GDM1 (cell line): ENCODE data around the gene ADAMTS14.

ENCODE experiments used
- DNase-seq: peaks from one replicate; lab custom pipeline; 2025; lab: John Stamatoyannopoulos, UW

ADAMTS14 gene

DNA sequence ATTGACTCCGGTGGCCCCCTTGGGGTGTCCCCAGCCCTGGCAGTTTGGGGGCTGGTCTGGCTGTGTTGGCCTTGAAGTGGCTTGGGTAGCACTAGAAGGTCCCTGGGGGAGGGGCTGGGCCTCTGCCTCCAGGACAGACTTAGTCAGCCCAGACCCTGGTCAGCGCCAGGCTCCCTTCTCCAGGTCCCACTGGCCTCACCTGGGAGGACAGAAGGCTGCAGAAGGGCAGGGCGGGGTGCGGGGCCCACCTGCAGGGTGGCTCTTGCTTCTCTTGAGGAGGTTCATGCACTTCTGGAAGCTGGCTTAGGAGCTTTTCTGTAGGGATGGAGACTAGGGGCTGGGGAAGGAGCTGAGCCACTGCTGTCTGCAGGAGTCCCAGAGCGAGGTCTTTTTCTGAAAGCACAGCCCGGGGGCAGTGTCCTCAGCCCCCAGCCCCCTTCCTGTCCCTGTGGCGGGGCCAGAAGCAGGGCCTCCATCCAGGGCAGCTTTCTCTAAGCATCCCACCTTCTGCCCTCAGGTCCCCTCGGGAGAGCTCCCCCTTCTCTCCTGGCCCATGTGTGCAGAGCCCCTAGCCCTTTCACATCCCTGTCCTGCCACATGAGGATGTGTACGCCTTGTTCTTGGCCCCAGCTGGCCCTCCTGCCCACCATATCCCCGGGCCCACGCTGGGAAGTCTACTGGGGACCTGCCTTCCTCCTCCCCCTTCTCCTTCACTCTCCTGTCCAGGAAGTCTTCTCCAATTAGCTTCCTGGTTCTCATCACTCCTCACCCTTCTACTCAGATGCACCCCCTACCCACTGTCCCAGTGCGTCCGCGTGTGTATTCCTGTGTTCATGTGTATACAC is 101.9 kb downstream of the ADAMTS14 start:
- DNase-seq, result no peak

- no peak for DNase-seq
These were observed 102.7 kb downstream of the ADAMTS14 start for GRCh38 chr10:70774810-70775678.

DNA sequence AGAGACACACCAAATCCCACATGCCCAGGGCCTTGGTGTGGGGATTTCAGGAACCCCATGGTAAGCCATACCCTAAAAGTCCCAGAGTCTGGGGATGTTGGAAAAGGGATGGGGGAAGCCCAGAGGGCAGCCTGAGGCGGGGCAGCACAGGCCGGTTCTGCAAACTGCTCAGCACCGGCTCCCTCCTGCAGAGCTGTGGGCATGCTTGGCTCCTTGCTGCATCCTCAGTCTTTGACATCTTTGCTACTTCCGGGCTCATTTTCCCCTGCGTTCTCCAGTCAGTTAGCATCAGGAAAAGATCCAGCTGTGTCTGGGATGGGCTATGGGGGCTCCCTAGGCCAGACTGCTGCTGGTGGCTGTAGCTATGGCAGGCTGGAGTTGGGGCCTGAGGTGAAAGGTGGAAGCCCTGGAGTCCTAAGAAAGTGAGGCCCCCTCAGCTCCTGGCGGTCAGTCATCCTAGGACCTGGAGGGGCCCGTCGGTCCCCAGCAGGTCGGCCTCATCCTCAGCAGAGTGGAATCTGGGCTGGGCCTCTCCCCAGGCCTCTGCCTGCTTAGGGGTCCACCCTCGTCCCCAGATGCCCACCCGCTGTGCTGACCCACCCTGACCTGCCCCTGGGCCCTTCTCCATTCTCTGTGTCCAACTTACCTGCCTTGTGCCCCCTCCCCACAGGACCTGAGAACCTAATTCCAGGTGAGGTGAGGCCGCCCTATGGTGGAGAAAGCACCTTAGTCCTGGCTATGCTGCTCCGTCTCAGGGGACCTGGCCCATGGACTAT is 103.6 kb downstream of the ADAMTS14 start:
- no peak for DNase-seq

- DNase-seq, result no peak
These were observed 104.2 kb downstream of the ADAMTS14 start for GRCh38 chr10:70776455-70777005.

- no peak for DNase-seq
These were observed 105.0 kb downstream of the ADAMTS14 start for GRCh38 chr10:70777063-70777875.

GRCh38 chr10:70778267-70778924 is 106.1 kb downstream of the ADAMTS14 start:
- no peak for DNase-seq

DNA sequence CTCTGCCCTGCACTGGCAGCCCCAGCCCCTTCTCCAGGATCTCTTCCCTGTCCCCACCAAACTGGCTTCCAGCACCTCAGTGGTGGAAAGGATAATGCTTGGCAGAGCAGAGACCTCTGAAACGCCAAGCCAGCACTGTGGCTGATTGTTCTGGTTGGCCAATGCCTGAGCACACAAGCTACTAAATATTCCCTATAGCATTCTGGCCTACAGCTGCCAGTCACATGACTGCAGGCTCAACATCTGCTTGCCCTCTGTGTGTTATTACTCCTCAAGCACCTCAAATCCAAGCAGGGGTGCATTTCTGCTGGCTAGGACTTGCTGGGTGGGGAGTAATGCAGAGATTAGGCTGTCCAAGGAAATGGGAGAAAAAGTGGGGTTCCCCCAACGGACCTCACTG is 106.8 kb downstream of the ADAMTS14 start:
- no peak for DNase-seq

- no peak for DNase-seq
These were observed 107.4 kb downstream of the ADAMTS14 start for GRCh38 chr10:70779511-70780369.

DNA sequence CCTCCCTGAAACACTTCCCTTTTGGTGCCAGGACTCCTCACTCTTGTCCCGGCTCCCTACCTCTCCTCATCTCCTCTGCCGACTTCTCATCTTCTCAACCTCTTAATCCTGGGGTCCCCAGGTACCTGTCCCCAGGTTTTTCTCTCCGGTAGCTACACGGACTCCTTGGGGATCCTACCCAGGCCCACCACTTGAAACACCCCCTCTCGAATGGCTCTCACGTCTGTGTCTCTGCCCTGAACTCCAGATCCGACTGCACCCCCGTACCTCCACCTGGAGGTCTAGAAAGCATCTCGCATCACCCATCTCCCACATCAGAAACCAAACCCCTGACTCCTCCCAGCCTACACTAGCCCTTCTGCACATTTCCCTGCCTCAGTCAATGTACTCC is 108.1 kb downstream of the ADAMTS14 start:
- no peak for DNase-seq

DNA sequence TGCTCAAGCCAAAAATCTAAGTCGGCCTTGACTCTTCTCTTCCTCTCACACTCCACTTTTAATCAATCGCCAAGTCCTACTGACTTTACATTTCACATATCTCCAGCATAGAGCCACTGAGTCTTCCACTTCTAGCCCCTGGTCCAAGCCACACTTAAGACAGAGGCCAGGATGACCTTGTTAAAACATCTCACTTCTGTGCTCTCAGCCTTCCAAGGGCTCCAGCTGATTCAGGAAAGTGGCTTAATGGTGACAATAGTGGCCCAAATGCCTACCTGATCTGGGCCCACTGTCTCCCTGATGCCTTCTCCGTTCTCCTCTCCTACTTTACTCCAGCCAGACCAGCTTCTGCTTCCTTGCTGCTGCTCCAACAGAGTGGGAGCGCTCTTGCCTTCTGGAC is 108.5 kb downstream of the ADAMTS14 start:
- no peak for DNase-seq

- DNase-seq, result no peak
These were observed 109.2 kb downstream of the ADAMTS14 start for GRCh38 chr10:70781461-70782051.

- no peak for DNase-seq
These were observed 109.9 kb downstream of the ADAMTS14 start for GRCh38 chr10:70782086-70782745.

DNA sequence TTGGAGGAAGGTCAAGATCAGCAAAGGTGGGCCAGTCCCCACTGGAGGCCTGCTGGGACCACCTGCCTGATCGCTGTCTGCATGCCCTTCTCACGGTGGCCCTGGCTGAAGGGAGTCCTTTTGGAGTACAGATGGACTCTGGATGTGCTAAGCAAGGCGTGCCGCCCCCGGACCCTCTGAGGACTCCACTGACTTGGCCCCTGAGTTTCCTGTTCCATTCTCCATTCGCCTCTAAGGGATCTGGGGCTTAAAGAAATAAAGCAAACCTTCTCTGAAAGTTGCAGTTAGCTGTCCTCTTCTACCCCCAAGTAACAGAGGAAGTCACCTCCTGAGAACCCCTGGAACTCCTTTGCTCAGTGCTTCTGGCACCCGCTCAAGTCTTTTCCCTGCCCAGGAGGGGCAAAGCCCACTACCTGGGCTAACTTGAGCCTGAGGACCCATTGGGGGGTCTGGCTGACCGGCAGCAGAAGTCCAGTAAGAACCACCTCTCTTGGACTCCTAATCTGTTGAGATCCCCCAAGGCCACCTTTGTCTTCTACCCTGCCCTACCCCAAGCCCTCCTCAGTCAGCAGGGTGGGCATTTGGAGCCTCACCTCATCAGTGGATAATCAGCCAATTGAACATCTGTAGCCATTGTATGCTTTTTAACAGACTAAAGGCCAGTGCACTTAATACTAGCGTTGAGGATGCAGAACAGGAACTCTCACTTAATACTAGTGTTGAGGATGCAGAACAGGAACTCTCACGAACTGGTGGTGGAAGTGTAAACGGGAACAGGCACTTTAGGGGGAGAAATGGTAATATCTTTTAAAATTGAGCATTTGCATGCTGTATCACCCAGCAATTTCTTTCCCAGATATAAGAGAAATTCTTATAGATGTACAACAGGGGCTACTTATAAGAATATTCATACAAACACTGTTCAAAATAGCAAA is 110.7 kb downstream of the ADAMTS14 start:
- DNase-seq, result no peak

DNA sequence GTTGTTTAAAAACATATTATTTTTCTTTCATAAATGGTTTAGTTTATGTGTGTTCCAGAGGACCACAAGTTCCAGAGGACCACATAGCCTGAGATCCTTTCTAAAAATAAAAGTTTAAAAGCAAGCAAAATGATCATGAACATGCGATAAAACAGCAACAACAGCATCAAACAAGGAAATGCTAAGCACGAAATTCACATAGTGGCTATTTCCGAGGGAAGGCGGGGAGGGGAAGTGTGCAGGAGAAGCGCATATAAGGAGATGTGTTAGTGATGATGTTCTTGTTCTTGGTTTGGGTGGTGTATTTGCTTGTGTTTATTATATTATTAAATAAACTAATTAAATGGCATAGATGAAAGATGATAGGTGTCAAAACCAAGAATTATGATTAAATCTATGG is 111.7 kb downstream of the ADAMTS14 start:
- DNase-seq, result no peak

- no peak for DNase-seq
These were observed 112.2 kb downstream of the ADAMTS14 start for GRCh38 chr10:70784471-70784870.

DNA sequence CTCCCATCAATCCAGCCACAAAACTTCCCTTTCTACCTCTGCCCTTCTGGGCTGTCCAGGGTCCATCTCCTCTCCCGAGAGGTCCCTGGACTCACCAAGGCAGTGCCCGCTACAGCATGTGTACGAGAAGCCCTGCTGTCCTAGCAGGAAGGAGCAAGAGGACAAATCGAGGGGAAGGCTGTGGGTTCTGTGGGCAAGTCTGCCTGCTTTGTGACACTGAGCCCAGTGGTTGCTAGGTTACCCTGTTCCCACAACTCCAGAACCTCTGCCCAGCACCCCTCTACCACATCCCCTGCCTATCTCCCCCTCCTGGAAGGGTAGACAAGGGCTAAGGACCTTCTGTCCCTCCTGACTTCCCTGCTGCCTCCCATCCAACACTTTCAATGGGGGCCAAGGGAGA is 112.9 kb downstream of the ADAMTS14 start, which contains the start of gene TBATA:
TBATA (minus strand) TSS at position 188 of the 400 bp plus-strand sequence. CDS start 1,998 bp downstream, outside the sequence.
- peak; percentile 87 for DNase-seq

- DNase-seq, result peak; percentile 50
These were observed 114.6 kb downstream of the ADAMTS14 start for GRCh38 chr10:70786799-70787415.
